Activated CD8-positive, alpha-beta T cell treated with anti-CD3 and anti-CD28 coated beads for 36 hours (primary cell): ENCODE measurements around the gene SST. TPM values are rescaled to one million over a fixed set of nuclear protein-coding genes. Genes with fewer than 3 reads are reported as not detected.

ENCODE experiments used
- ATAC-seq: fragments of 200-7000 bp; cut with Tn5 transposase; one replicate; pipeline ENCODE4 v1.10.0; 2021; ENCODE audit warnings: mild to moderate bottlenecking, moderate library complexity
- CTCF ChIA-PET: fragments of 350-600 bp; sonication (Branson Sonifier 250); formaldehyde crosslinking; loops from one replicate; lab custom pipeline; 2021; ENCODE audit warnings: antibody characterized with exemption; lab: Charles Lee
- POLR2A ChIA-PET: fragments of 350-600 bp; sonication (Branson Sonifier 250); formaldehyde crosslinking; loops from one replicate; lab custom pipeline; 2021; ENCODE audit warnings: antibody characterized with exemption; lab: Charles Lee
- DNase-seq: peaks from one replicate; pipeline ENCODE4 v3.0.0-alpha.2; 2020
- H3K27ac Mint-ChIP-seq: one replicate; pipeline ENCODE4 v1.8.0; 2021; ENCODE audit warnings: mild to moderate bottlenecking, mixed read lengths
- H3K27me3 Mint-ChIP-seq: one replicate; pipeline ENCODE4 v1.8.0; 2021; ENCODE audit warnings: mixed read lengths
- H3K36me3 Mint-ChIP-seq: one replicate; pipeline ENCODE4 v1.8.0; 2021; ENCODE audit warnings: low read depth, mixed read lengths
- H3K4me1 Mint-ChIP-seq: one replicate; pipeline ENCODE4 v1.8.0; 2021; ENCODE audit warnings: low read depth, mixed read lengths
- H3K4me3 Mint-ChIP-seq: one replicate; pipeline ENCODE4 v1.8.0; 2021; ENCODE audit warnings: mild to moderate bottlenecking, moderate library complexity, mixed read lengths
- H3K9me3 Mint-ChIP-seq: one replicate; pipeline ENCODE4 v1.8.0; 2021; ENCODE audit warnings: mixed read lengths
- intact Hi-C: fragments of 100-400 bp; cut with micrococcal nuclease; formaldehyde crosslinking; loops from one replicate; pipeline ENCODE4 v1.10.0; 2022
- total RNA-seq, 2 experiments: library from RNA; stranded (reverse); gene quantifications; one replicate each; pipeline ENCODE4 v1.2.3, GENCODE V29; 2021
- TF ChIP-seq, protein P1 (sequence below): fragments of 200-600 bp; IDR thresholded peaks from one replicate; pipeline ENCODE4 v1.8.0; 2022; ENCODE audit warnings: antibody characterized with exemption, mild to moderate bottlenecking

SST gene
- total RNA-seq, 2 experiments from 2014 or later = not detected

DNA sequence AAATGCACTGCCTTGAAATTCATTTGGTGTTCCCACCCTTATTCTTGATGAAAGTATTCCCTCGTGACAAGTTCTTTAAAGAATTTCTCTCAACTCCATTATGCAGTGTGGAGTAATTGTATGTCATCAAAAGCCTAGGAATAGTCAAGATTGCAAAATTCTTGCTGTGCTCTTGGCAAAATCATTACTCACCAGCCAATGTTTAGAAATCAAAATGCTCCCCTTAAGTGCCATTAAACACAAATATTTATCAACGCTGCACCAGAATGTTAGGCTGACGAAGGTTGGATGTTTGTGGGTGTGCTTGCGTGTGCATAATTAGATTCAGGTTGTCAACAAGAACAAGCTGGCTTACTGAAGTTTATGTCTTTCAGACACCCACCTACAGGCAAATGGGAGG, 40.5 kb downstream of the SST start:
- Mint-ChIP-seq H3K4me3 (no peak overlapping the region), H3K36me3 (no peaks in the 10 kb centered on the region), H3K27me3 (no peaks in the 10 kb centered on the region), H3K9me3 (no peaks in the 10 kb centered on the region), H3K27ac (no peak overlapping the region), H3K4me1 (no peaks in the 10 kb centered on the region)
- TF ChIP-seq, protein P1, sequence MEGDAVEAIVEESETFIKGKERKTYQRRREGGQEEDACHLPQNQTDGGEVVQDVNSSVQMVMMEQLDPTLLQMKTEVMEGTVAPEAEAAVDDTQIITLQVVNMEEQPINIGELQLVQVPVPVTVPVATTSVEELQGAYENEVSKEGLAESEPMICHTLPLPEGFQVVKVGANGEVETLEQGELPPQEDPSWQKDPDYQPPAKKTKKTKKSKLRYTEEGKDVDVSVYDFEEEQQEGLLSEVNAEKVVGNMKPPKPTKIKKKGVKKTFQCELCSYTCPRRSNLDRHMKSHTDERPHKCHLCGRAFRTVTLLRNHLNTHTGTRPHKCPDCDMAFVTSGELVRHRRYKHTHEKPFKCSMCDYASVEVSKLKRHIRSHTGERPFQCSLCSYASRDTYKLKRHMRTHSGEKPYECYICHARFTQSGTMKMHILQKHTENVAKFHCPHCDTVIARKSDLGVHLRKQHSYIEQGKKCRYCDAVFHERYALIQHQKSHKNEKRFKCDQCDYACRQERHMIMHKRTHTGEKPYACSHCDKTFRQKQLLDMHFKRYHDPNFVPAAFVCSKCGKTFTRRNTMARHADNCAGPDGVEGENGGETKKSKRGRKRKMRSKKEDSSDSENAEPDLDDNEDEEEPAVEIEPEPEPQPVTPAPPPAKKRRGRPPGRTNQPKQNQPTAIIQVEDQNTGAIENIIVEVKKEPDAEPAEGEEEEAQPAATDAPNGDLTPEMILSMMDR = no peak
- CTCF ChIA-PET = interaction anchor here (0.8 kb wide), 1 partner anchor 13 kb away, joined by 3 read pairs; no protein-coding TSS in a partner anchor
- POLR2A ChIA-PET = no interaction called here
- no peak for ATAC-seq
- DNase-seq = no peak
- intact Hi-C loops = no loop called here

DNA sequence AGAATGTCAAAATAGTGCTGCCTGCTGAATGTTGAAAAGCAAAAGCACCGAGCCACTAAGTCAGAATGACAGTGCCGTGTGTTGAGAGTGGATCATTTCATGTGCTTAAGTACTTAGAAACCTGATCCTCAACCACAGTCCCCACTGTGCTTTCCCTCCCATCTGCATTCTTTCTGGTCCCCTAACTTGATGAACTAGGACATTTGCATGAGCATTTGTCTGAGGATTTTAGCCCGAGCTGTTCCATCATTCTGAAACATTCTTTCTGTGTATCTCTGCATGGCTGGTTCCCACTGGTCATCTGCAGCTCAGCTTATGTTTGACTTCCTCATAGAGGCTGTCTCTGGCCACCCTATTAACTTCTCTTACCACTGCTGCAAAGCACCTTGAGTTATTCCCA, 42.0 kb downstream of the SST start:
- no peak overlapping the region for H3K4me3 Mint-ChIP-seq
- ChIA-PET POLR2A (no interaction called here), CTCF (no interaction called here)
- H3K27me3 Mint-ChIP-seq = peaks cover under 1% of the 10 kb centered on the region
- H3K9me3 Mint-ChIP-seq = no peaks in the 10 kb centered on the region
- TF ChIP-seq, protein P1 = no peak
- no peaks in the 10 kb centered on the region for H3K4me1 Mint-ChIP-seq
- no peaks in the 10 kb centered on the region for H3K36me3 Mint-ChIP-seq
- DNase-seq = no peak
- no peak overlapping the region for H3K27ac Mint-ChIP-seq
- no peak for ATAC-seq
- intact Hi-C loops = no loop called here

GRCh38 chr3:187626581-187626980, 43.6 kb downstream of the SST start:
- Mint-ChIP-seq H3K9me3 (no peaks in the 10 kb centered on the region), H3K27me3 (peaks cover 7% of the 10 kb centered on the region), H3K27ac (no peak overlapping the region), H3K4me3 (no peak overlapping the region), H3K36me3 (no peaks in the 10 kb centered on the region), H3K4me1 (no peaks in the 10 kb centered on the region)
- intact Hi-C loops = no loop called here
- no peak for DNase-seq
- TF ChIP-seq, protein P1 = no peak
- ATAC-seq = no peak
- ChIA-PET POLR2A (no interaction called here), CTCF (no interaction called here)

DNA sequence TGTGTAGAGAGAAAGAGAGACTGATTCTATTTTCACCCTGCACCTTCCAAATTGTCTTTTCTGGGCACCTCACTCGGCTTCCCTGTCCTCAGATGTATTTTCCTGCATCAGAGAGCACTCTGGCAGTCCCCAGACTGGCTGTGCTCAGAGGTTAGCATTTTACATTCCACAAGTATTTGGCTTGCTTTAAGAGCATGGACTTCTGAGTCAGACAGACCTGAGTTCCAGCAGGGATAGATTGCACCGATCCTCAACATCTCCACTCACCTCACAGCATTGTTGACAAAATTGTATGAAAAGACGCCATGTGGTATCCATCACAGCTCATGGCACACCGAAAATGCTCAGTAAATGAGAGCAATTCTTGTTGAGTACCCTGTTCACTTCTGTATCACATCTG, 45.6 kb downstream of the SST start:
- TF ChIP-seq, protein P1 = no peak
- ChIA-PET POLR2A (interaction anchor here (1.4 kb wide), 1 partner anchor 17 kb away, joined by 3 read pairs; no protein-coding TSS in a partner anchor), CTCF (interaction anchor here (2.6 kb wide), 1 partner anchor 9 kb away, joined by 10 read pairs; no protein-coding TSS in a partner anchor)
- no peaks in the 10 kb centered on the region for H3K4me1 Mint-ChIP-seq
- no peak overlapping the region for H3K4me3 Mint-ChIP-seq
- intact Hi-C loops = no loop called here
- ATAC-seq (no peak), DNase-seq (no peak)
- peaks cover 7% of the 10 kb centered on the region for H3K27me3 Mint-ChIP-seq
- no peak overlapping the region for H3K27ac Mint-ChIP-seq
- no peaks in the 10 kb centered on the region for H3K9me3 Mint-ChIP-seq
- no peaks in the 10 kb centered on the region for H3K36me3 Mint-ChIP-seq

GRCh38 chr3:187623285-187623814, 46.8 kb downstream of the SST start:
- TF ChIP-seq, protein P1 = no peak
- POLR2A ChIA-PET = no interaction called here
- no peaks in the 10 kb centered on the region for H3K9me3 Mint-ChIP-seq
- intact Hi-C loops = no loop called here
- no peak for ATAC-seq
- peaks cover 7% of the 10 kb centered on the region for H3K27me3 Mint-ChIP-seq
- DNase-seq = no peak
- H3K4me1 Mint-ChIP-seq = no peaks in the 10 kb centered on the region
- CTCF ChIA-PET = interaction anchor here (2.6 kb wide), 1 partner anchor 56 kb away, joined by 13 read pairs; no protein-coding TSS in a partner anchor
- no peaks in the 10 kb centered on the region for H3K36me3 Mint-ChIP-seq
- H3K4me3 Mint-ChIP-seq = no peak overlapping the region
- H3K27ac Mint-ChIP-seq = no peak overlapping the region
